Urinary bladder (tissue), 4 donors: ENCODE measurements around the gene GABRR2. TPM values are rescaled to one million over a fixed set of nuclear protein-coding genes. Genes with fewer than 3 reads are reported as not detected.

Experiments
- DNase-seq: peaks from one replicate; pipeline ENCODE4 v3.0.0-alpha.2; 2015; ENCODE audit errors: extremely low spot score
- H3K27ac ChIP-seq: one replicate; pipeline ENCODE4 v1.5.1; 2013; ENCODE audit warnings: low read depth, mild to moderate bottlenecking, moderate library complexity
- H3K36me3 ChIP-seq: one replicate; pipeline ENCODE4 v1.6.1; 2013; ENCODE audit warnings: mild to moderate bottlenecking, moderate library complexity; ENCODE audit not compliant: insufficient read depth
- H3K4me1 ChIP-seq: one replicate; pipeline ENCODE4 v1.6.1; 2013; ENCODE audit warnings: mild to moderate bottlenecking, moderate library complexity; ENCODE audit not compliant: insufficient read depth
- H3K4me3 ChIP-seq: one replicate; pipeline ENCODE4 v1.5.1; 2013; ENCODE audit warnings: low read depth, low read length
- WGBS: extraction: QIAGEN DNeasy Blood & Tissue Kit; methylation state at CpG from one replicate; pipeline ENCODE4 v1.1.7; 2013; 5-methylcytosine and 5-hydroxymethylcytosine counted together
- polyA plus RNA-seq: library from polyadenylated mRNA; stranded (reverse); fragments of 200-250 nt; gene quantifications from one replicate; pipeline ENCODE4 v1.2.3, GENCODE V29; 2013
- total RNA-seq: library from RNA; depleted of rRNA; stranded (reverse); fragments of >200 nt; gene quantifications from one replicate; pipeline ENCODE4 v1.2.3, GENCODE V29; 2014
- donor health status: healthy with polysubstance abuse.
- donor health status: healthy.

The GABRR2 gene
- total and polyA plus RNA-seq, 2 donors = 0.66 to 1.1 TPM

GRCh38 chr6:89272596-89272995 lies 42.5 kb downstream of the GABRR2 start:
- no peak overlapping the region for H3K27ac ChIP-seq
- H3K4me3 ChIP-seq = no peak overlapping the region
- 87% methylated on average over 11 of the region's 11 CpGs for WGBS
- no peak for DNase-seq
- no peaks in the 10 kb centered on the region for H3K4me1 ChIP-seq
- no peaks in the 10 kb centered on the region for H3K36me3 ChIP-seq

DNA sequence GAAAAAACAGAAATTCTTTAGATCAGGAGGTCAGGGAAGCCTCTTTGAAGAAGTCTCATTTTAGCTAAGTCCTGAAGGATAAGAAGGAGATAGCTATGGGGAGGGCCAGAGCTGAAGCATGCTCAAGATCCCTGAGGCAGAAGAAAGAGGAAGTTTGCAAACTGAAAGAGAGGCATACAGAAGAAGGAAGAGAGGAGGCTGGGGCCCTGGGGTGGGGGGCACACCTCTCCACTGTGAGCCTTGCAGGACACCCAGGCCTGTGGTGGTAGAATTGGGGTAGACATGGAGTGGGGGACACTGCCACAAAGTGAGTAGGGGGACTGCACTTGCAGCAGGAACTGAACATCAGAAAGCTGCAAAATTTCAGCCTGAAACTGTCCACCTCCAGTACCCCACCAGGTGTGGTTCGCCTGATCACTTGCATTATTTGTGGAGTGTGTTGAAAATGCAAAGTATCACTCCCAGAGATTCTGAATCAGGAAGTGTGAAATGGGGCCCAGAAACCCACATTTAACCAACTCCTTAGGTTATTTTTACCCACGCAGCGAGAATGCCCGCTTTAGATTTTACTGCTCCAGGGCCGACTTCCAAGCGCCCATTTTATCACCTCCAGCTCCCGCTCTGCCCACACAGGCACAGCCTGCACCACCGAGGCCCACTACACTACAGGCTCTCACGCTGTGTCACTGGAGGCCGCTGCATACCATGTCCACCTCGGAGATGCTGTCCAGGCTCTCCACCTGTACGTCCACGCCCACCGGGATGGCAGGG lies 44.0 kb downstream of the GABRR2 start:
- no peak for DNase-seq
- H3K4me3 ChIP-seq = no peak overlapping the region
- 91% methylated on average over 14 of the region's 14 CpGs for WGBS
- H3K27ac ChIP-seq = no peak overlapping the region
- H3K36me3 ChIP-seq = no peaks in the 10 kb centered on the region
- no peaks in the 10 kb centered on the region for H3K4me1 ChIP-seq

GRCh38 chr6:89269981-89270380 lies 45.1 kb downstream of the GABRR2 start:
- no peak overlapping the region for H3K27ac ChIP-seq
- 57% methylated on average over 3 of the region's 3 CpGs for WGBS
- no peaks in the 10 kb centered on the region for H3K36me3 ChIP-seq
- no peak overlapping the region for H3K4me3 ChIP-seq
- DNase-seq = no peak
- H3K4me1 ChIP-seq = no peaks in the 10 kb centered on the region

- Histone ChIP-seq H3K36me3 (no peaks in the 10 kb centered on the region), H3K27ac (no peak overlapping the region), H3K4me3 (no peak overlapping the region), H3K4me1 (no peaks in the 10 kb centered on the region)
- 94% methylated on average over 3 of the region's 3 CpGs for WGBS
- no peak for DNase-seq
These were observed 45.8 kb downstream of the GABRR2 start for GRCh38 chr6:89269252-89269651.

- WGBS = 90% methylated on average over 7 of the region's 7 CpGs
- no peaks in the 10 kb centered on the region for H3K4me1 ChIP-seq
These were observed 46.3 kb downstream of the GABRR2 start for GRCh38 chr6:89268776-89269175.

DNA sequence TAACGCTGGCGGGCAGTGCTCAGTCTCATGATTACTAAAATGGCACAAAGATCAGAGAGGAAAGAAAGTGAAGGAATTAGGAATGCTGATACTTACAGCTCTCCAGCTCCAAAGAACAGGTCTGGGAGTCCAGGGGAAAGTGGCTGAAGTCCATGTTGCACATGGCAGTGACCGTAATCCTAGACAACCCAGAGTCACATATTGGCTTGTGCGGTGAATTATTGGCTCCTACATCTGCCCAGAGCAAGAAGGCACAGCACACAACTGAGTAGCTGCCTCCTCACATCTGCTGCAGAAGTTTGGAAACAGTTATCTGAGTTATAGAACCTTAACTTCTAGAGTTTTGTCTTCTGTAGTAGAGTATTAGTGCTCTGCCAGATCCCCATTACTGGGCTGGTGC lies 47.2 kb downstream of the GABRR2 start:
- 95% methylated on average over 4 of the region's 4 CpGs for WGBS
- DNase-seq = no peak
- no peak overlapping the region for H3K27ac ChIP-seq
- H3K36me3 ChIP-seq = no peaks in the 10 kb centered on the region
- no peak overlapping the region for H3K4me3 ChIP-seq
- H3K4me1 ChIP-seq = no peaks in the 10 kb centered on the region

More at GRCh38 chr6:89268776-89269175, 46.3 kb downstream of the GABRR2 start:
- Histone ChIP-seq H3K4me3 (no peak overlapping the region), H3K36me3 (no peaks in the 10 kb centered on the region), H3K27ac (no peak overlapping the region)
- no peak for DNase-seq

- Histone ChIP-seq H3K27ac (no peak overlapping the region), H3K4me3 (no peak overlapping the region), H3K4me1 (no peaks in the 10 kb centered on the region), H3K36me3 (no peaks in the 10 kb centered on the region)
- WGBS = 95% methylated on average over 20 of the region's 20 CpGs
- no peak for DNase-seq
These were observed 50.8 kb downstream of the GABRR2 start for GRCh38 chr6:89264296-89264695.

GRCh38 chr6:89260832-89261231 lies 54.3 kb downstream of the GABRR2 start:
- no peak overlapping the region for H3K27ac ChIP-seq
- DNase-seq = no peak
- no peak overlapping the region for H3K4me3 ChIP-seq
- H3K4me1 ChIP-seq = no peaks in the 10 kb centered on the region
- 33% methylated on average over 5 of the region's 5 CpGs for WGBS
- no peaks in the 10 kb centered on the region for H3K36me3 ChIP-seq

- no peak for DNase-seq
- no peak overlapping the region for H3K4me3 ChIP-seq
- H3K27ac ChIP-seq = no peak overlapping the region
- 62% methylated on average over 4 of the region's 4 CpGs for WGBS
- H3K36me3 ChIP-seq = no peaks in the 10 kb centered on the region
- H3K4me1 ChIP-seq = no peaks in the 10 kb centered on the region
These were observed 54.8 kb downstream of the GABRR2 start for GRCh38 chr6:89260310-89260709.

DNA sequence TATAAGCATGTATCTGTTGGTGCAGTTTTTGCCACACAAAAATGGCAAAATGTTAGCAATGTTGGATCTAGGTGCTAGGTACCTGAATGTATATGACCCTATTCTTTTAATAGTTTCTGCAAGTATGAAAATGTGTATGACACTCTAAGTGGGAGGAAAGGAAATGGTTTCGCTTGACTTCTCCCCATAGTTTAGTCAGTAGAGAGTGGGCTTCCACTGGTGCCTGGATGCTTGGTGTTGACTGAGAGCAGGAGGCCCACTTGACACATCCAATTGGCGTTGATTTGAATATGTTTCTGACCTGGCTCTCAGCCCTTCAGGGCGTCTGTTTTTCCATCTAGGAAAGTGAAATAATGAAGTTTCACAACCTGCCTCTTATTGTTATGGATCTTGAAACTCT lies 56.2 kb downstream of the GABRR2 start:
- no peak for DNase-seq
- Histone ChIP-seq H3K27ac (no peak overlapping the region), H3K36me3 (no peaks in the 10 kb centered on the region), H3K4me1 (no peaks in the 10 kb centered on the region), H3K4me3 (no peak overlapping the region)
- WGBS = 84% methylated on average over 3 of the region's 3 CpGs

- 80% methylated on average over 4 of the region's 4 CpGs for WGBS
- DNase-seq = no peak
These were observed 57.3 kb downstream of the GABRR2 start for GRCh38 chr6:89257781-89258180.

GRCh38 chr6:89257346-89257745 lies 57.8 kb downstream of the GABRR2 start:
- Histone ChIP-seq H3K27ac (no peak overlapping the region), H3K36me3 (no peaks in the 10 kb centered on the region), H3K4me3 (no peak overlapping the region), H3K4me1 (no peaks in the 10 kb centered on the region)
- 92% methylated on average over 6 of the region's 6 CpGs for WGBS
- DNase-seq = no peak

More at GRCh38 chr6:89257781-89258180, 57.3 kb downstream of the GABRR2 start:
- no peaks in the 10 kb centered on the region for H3K36me3 ChIP-seq
- H3K4me1 ChIP-seq = no peaks in the 10 kb centered on the region
- H3K27ac ChIP-seq = no peak overlapping the region
- H3K4me3 ChIP-seq = no peak overlapping the region

GRCh38 chr6:89255417-89255816 lies 59.7 kb downstream of the GABRR2 start:
- Histone ChIP-seq H3K36me3 (no peaks in the 10 kb centered on the region), H3K27ac (no peak overlapping the region), H3K4me3 (no peak overlapping the region), H3K4me1 (no peaks in the 10 kb centered on the region)
- no peak for DNase-seq
- WGBS = 92% methylated on average over 4 of the region's 4 CpGs

DNA sequence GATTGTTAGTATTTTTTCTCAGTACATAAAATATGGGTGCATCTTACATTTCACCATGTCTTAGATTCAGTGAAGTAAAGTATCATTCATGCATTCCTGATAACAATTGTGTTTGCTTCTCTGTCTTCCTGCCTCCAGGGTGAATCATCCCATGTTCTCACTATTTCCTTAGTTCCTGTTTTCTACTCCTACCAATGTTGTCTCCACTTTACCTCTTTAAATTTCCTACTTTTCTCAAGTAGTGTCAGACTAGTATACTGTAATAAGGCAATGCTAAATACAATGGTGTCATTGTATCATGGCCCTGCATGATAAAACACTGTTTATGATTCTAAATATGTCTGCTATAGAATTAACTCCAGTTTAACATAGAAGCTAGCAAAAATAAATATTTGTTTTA lies 60.5 kb downstream of the GABRR2 start:
- H3K36me3 ChIP-seq = no peaks in the 10 kb centered on the region
- no peaks in the 10 kb centered on the region for H3K4me1 ChIP-seq
- no peak overlapping the region for H3K4me3 ChIP-seq
- no peak overlapping the region for H3K27ac ChIP-seq
- no peak for DNase-seq

DNA sequence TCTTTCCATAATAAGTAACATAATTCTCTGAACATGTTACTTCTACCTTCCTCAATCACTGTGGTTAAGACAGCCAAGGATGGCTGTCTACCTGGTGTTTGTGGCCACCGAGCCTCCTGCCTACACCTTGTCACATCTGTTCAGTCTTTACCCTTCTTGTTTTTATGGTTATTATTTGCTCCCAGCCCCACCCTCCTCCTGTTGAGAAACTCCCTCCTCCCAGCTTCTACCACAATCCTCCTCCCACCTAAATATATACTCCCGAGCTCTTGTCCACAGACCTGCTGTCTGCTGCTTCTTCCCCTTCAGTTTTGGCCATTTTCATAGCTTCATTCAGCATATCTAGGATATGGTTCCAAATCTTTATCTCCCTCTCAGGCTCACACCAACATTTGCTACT lies 62.2 kb downstream of the GABRR2 start:
- 72% methylated on average over 2 of the region's 2 CpGs for WGBS
- H3K27ac ChIP-seq = no peak overlapping the region
- H3K4me1 ChIP-seq = no peaks in the 10 kb centered on the region
- H3K36me3 ChIP-seq = no peaks in the 10 kb centered on the region
- no peak for DNase-seq
- no peak overlapping the region for H3K4me3 ChIP-seq
